IPS DF 4.7 (cell line): ENCODE measurements around the gene PMM1.
"Not testable (repeated sequence)": the region's sequence is repeated elsewhere in the genome, so short reads cannot be mapped to it uniquely, and the experiment has no call there.

Experiments used
- DNase-seq: peaks from one replicate; pipeline ENCODE4 v3.0.0-alpha.2; 2013; ENCODE audit warnings: low spot score; ENCODE audit errors: extremely low read depth

PMM1 gene

DNA sequence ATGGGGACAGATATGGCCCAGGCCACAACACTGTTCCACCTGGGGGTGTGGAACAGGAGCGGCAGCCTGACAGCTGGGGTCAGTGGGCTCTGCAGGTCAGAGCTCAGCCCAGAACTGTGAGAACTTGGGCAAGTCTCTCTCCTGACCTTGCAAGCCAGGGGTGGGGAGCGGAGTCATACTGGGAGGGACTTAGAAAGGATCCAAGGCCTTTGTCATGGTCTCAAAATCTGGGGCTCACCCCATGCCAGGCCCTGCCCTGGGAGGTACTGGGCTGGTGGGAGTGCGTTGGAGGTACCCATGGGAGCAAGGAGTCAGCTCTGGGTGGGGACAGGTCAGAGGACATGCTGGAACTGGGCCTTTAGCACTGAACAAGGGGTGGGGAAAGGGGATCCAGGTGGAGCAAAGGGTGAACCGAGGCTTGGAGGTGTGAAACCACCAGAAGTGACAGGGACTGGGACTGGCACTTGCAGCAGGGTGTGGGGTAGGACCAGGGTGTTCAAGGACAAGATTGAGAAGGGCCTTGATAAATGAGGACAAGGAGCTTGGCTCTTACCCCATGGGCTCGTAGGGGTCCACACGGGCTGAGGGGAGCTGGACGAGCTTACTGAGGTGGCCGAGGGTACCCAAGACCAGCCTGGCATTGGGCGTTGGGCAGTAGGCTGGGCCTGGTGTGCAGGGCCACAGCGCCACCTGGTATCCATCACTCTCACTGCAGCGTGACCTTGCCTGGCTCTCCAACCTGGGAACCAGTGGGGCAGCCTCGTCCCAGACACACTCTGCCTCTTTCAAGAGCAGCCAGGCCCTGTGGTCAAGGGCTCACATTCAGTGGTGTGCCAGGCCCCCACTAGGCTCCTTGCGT is 7.4 kb upstream of the PMM1 start:
- no peak for DNase-seq

GRCh38 chr22:41595703-41596102 is 6.1 kb upstream of the PMM1 start:
- DNase-seq: no peak

GRCh38 chr22:41593336-41593960 is 3.8 kb upstream of the PMM1 start:
- not testable (repeated sequence) for DNase-seq

- no peak for DNase-seq
Observed at GRCh38 chr22:41587347-41587723, 2.3 kb downstream of the PMM1 start.

GRCh38 chr22:41585898-41586297 is 3.7 kb downstream of the PMM1 start:
- no peak for DNase-seq

DNA sequence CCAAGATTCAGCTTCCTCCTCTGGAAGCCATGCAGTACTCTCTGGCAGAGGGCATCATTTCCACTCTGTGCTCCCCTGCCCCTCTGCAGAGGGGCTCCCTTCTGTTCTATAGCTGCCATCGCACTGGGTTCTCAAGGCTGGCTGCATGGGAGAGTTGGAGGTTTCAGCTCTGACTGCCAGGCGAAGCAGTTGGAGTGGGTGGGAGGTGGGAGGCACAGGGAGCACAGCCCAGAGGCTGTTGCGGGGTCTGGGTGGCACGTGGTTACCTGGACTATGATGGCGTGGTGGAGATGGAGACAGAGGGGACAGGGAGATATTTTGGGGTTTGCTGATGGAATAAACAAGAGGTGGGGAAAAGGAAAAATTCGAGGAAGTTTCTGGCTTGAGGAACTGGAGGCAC is 4.8 kb downstream of the PMM1 start:
- DNase-seq: no peak

GRCh38 chr22:41582694-41583093 is 6.9 kb downstream of the PMM1 start:
- DNase-seq: no peak

DNA sequence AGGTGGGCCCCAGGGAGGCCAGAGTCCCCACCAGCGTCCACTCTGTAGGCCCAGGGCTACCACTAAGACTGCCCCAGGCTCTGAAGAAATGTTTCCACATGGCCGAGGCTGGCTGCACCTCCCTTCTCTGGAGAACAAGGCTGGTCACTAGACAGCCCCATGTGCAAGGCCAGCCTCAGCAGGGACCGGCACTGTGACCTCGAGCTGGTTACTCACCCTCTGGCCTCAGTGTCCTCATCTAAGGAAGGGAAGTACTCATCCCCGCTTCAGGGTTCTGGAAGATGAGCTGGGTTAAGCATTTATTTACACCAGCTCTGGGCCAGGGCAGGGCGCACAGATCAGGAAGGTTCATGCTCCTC is 9.7 kb downstream of the PMM1 start:
- DNase-seq: no peak

DNA sequence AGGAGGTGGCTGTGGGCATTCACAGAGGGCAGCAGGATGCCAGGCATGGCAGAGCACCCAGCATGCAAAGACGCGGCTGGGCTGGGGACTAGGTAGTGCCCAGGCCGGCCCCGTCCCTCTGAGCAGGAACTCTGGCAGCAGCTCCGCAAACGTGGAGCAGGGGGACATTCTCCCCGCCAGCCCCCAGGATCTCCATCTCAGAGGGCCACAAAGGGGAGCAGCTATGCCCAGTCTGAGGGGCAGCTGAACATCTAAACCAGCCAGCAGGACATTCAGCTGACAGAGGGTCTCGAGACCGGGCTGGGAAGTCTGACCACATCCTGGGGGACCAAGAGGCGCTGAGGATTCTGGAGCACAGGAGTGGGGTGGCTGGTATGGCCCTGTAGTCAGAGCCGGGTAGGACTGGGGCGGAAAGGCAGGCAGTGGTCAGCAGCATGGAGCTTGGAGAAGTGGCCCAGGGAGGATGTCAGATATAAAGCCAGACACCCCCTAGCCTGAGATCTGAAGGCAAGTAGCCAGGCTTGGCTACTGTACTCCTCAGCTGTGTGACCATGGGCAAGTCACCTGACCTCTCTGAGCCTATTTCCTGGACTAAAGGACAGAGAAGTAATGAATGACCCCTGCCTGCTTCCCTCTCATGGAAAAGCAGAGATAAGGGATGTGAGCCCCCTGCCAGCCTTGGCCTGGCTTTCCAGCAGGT is 10.2 kb downstream of the PMM1 start:
- DNase-seq: no peak

- DNase-seq: no peak
Observed at GRCh38 chr22:41578818-41579217, 10.8 kb downstream of the PMM1 start.

DNA sequence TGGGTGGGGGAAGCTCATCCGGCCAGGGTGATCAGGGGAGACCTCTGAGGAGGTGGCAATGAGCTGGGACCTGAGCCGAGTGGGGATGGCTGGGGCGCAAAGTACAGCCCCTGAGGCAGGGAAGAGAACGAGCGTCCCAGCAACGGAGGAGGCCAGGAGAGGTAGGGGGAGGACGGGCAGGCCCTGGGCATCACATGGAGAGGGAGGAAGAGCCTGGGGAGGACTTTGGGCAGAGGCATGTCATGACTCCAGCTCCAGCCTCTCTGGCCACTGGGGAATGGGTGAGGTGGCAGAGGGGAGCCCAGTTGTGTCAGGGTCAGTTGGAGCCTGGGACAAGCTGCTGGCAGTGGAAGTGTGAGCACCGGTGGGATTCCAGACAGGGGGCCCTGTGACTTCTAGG is 11.5 kb downstream of the PMM1 start:
- DNase-seq: no peak

DNA sequence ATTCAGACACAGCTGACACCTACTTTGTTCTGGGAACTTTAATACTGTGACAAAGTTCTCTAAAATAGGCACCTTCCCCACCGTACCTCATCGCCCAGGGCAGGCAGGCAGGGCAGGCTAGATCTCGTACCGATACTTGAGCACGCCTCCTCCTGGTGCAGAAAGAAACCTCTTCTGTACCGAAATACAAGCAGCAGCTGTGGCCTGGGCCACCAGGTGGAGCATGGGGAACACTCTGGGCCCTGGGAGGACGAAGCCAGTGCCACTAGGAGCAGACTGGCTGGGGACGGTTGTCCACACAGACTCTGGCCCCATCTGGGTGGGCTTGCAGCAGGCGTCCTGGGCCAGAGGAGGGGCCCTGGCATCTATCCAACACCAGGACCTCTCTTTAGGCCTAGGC is 12.8 kb downstream of the PMM1 start:
- no peak for DNase-seq

GRCh38 chr22:41575533-41575932 is 14.1 kb downstream of the PMM1 start:
- no peak for DNase-seq

DNA sequence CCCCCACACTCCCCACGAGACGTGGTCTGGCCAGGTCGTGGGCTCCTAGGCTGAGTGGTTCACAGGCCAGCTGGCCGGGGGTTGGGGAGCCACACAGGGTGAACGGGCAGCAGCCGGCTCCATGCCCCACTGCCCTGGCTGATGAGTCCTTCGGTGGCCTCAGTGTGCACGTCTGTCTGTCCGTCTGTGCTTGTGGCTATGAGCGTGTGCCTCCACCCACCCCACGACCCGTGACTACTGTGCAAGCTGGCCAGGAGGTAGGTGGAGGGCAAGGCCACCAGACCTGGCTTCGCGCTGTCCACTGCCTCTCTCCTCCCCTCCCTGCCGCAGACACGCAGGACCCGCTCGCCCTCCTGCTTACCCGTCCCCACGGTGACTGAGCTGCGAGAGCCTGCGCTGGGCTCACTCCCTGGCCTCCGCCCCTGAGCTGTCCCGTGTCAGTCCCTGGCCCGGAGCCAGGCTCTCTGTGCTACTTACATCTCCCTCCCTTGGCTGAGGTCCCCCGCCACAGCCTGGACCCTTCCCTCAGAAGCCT is 14.7 kb downstream of the PMM1 start:
- DNase-seq: no peak

DNA sequence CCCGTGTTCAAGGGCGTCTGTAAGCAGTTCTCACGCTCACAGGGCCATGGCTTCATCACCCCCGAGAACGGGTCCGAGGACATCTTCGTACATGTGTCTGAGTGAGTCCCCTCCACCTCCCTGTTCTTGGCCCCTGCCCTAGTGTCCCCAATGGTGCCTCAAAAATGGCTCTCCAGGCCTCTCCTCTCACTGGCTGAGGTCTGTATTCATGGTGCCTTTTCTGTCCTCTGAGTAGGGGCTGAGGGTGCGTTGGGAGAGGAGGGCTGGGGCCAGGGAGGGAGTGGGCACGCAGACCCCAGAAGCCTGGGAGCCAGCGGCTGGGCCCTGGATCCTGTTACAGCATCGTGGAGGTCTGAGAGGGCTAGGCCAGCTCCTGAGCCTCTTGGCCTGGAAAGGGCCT is 16.0 kb downstream of the PMM1 start:
- DNase-seq: no peak

DNA sequence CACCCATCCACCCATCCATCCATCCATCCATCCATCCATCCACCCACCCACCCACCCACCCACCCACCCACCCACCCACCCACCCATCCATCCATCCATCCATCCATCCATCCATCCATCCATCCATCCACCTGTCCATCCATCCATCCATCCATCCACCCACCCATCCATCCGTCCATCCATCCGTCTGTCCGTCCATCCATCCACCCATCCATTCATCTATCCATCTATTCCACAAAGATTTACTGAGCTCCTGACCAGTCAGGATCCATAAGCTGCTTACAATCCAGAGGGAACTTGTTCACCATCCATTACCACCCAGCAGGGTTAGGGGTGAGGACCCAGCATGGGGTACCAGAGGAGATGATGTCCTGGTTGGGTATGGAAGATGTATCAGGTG is 17.3 kb downstream of the PMM1 start:
- DNase-seq: not testable (repeated sequence)

GRCh38 chr22:41571786-41572185 is 17.9 kb downstream of the PMM1 start:
- no peak for DNase-seq

DNA sequence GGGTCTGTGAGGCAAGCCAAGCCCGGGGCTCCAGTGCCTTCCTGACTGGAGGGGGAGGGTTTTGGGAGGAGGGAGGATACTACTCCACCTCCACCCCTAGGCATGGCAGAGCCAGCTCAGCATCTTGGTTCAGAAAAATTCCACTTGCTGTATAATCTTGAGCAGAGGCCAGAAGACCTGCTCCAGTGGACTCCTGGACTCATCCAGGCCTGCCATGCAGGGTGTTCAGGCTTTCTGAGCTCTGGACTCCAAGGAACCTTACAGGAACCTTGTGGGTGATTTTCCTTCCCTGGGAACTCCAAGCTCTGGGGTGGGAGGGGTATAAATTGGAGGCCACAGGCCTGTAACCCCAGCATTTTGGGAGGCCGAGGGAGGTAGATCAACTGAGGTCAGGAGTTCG is 19.4 kb downstream of the PMM1 start:
- DNase-seq: no peak

DNA sequence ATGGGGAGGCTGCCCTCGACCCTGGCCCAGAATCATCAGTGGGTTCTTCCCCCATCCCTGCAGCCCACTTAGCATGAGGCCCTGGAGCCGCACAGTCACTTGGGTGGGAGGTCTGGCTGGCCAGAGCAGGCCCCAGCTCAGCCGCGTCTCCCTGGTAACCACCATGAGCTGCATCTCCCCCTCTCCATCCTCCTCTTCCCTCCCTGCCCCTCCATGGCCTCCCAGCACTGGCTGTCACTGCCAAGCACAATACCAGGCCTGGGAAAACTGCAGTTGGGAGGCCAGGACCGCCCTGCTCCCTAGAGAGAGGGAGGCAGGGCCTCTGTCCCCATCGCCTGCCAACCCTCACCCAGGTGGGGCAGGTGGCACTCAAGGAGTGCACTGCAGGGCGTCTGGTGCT is 20.8 kb downstream of the PMM1 start:
- no peak for DNase-seq

- no peak for DNase-seq
Observed at GRCh38 chr22:41567512-41567768, 22.2 kb downstream of the PMM1 start.

DNA sequence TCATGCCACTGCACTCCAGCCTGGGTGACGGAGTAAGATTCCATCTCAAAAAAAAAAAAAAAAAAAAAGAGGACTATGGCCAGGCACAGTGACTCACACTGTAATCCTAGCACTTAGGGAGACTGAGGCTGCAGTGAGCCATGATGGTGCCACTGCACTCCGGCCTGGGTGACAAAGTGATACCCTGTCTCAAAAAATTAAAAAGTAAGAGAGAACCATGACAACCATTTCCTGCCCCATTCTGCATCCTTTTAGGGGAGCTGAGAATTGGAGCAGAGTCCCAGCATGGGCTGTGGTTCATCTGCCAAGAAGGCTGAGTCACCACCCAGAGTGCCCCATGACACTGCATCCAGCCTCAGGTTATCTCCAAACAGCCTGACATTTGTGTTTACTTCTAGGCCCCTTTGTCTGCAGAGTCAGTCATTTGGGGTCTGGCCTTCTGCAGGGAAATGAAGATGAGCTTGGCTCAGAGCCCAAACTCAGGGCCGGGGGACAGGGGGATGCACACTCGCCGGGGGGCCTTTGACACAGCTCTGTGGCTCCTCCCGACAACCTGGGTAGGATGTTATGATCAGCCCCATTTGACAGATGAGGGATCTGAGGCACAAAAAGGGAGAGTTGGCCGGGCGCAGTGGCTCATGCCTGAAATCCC is 24.1 kb downstream of the PMM1 start:
- no peak for DNase-seq

GRCh38 chr22:41564563-41564962 is 25.1 kb downstream of the PMM1 start:
- DNase-seq: no peak
